ENCODE measurements around the gene CAB39L. TPM values are rescaled to one million over a fixed set of nuclear protein-coding genes. Genes with fewer than 3 reads are reported as not detected.

The CAB39L gene
- total and polyA plus RNA-seq, 2 experiments from 2014 or later: 3.3 to 4.4 TPM

DNA sequence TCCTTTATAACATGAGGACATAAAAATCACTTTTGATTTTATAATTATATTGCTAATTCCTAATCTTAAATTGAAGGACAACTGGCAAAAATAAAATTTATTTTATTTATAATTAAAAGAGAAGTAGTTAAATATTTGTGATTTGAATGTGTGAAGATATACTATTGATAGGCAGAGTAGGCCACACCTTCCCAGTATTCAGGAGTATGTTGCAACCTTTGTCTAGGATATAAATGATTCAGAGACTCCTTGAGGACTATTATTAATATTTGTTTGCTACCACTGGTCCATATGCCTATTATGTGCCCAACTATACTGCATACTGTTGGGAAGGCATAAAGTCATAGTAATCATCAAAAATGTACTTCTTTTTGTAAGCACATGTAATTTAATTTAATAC, 101.9 kb downstream of the CAB39L start:
- H3K9me2 ChIP-seq (ENCODE audit: insufficient read depth): no peaks in the 10 kb centered on the region
- DNase-seq (ENCODE audit: low spot score): no peak
- Mint-ChIP-seq H3K36me3 (ENCODE audit: low read depth) (no peaks in the 10 kb centered on the region), H3K27me3 (ENCODE audit: insufficient read depth, low read depth, poor library complexity) (no peaks in the 10 kb centered on the region), H3K9me3 (no peaks in the 10 kb centered on the region), H3K27ac (no peak overlapping the region), H3K4me1 (no peaks in the 10 kb centered on the region), H3K4me3 (no peak overlapping the region)
- no peaks in the 10 kb centered on the region for H3K27me3 ChIP-seq (ENCODE audit: insufficient read depth)
- H3K4me1 ChIP-seq (ENCODE audit: insufficient read depth): no peaks in the 10 kb centered on the region
- no peaks in the 10 kb centered on the region for H4K20me1 ChIP-seq (replicated peaks; ENCODE audit: insufficient read depth)
- H3K79me2 ChIP-seq (replicated peaks; ENCODE audit: insufficient read depth): no peaks in the 10 kb centered on the region
- H3F3A ChIP-seq (replicated peaks; ENCODE audit: low read depth): no peaks in the 10 kb centered on the region
- no peak overlapping the region for H2AFZ ChIP-seq
- TF ChIP-seq JUNB (IDR thresholded peaks at IDR 0.05; ENCODE audit: unreplicated experiment) (no peak), STAT1 (IDR thresholded peaks at IDR 0.05; ENCODE audit: unreplicated experiment) (no peak), NANOG (IDR thresholded peaks at IDR 0.05; ENCODE audit: borderline replicate concordance) (no peak), ZNF331 (CRISPR knock-in tag; IDR thresholded peaks at IDR 0.05; ENCODE audit: low read depth) (no peak), CREB1 (CRISPR knock-in tag; IDR thresholded peaks at IDR 0.05; ENCODE audit: low read depth) (no peak), EZH2 (IDR thresholded peaks at IDR 0.05; ENCODE audit: low read depth, unreplicated experiment) (no peak), EZH2phosphoT487 (IDR thresholded peaks at IDR 0.05; ENCODE audit: unreplicated experiment) (no peak), POLR2AphosphoS5 (IDR thresholded peaks at IDR 0.05; ENCODE audit: low read depth) (no peak), ZNF114 (CRISPR knock-in tag; IDR thresholded peaks at IDR 0.05) (no peak)
- TF ChIP-seq, protein P1, sequence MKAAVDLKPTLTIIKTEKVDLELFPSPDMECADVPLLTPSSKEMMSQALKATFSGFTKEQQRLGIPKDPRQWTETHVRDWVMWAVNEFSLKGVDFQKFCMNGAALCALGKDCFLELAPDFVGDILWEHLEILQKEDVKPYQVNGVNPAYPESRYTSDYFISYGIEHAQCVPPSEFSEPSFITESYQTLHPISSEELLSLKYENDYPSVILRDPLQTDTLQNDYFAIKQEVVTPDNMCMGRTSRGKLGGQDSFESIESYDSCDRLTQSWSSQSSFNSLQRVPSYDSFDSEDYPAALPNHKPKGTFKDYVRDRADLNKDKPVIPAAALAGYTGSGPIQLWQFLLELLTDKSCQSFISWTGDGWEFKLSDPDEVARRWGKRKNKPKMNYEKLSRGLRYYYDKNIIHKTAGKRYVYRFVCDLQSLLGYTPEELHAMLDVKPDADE (IDR thresholded peaks at IDR 0.05): no peak
- TF ChIP-seq, protein P2, sequence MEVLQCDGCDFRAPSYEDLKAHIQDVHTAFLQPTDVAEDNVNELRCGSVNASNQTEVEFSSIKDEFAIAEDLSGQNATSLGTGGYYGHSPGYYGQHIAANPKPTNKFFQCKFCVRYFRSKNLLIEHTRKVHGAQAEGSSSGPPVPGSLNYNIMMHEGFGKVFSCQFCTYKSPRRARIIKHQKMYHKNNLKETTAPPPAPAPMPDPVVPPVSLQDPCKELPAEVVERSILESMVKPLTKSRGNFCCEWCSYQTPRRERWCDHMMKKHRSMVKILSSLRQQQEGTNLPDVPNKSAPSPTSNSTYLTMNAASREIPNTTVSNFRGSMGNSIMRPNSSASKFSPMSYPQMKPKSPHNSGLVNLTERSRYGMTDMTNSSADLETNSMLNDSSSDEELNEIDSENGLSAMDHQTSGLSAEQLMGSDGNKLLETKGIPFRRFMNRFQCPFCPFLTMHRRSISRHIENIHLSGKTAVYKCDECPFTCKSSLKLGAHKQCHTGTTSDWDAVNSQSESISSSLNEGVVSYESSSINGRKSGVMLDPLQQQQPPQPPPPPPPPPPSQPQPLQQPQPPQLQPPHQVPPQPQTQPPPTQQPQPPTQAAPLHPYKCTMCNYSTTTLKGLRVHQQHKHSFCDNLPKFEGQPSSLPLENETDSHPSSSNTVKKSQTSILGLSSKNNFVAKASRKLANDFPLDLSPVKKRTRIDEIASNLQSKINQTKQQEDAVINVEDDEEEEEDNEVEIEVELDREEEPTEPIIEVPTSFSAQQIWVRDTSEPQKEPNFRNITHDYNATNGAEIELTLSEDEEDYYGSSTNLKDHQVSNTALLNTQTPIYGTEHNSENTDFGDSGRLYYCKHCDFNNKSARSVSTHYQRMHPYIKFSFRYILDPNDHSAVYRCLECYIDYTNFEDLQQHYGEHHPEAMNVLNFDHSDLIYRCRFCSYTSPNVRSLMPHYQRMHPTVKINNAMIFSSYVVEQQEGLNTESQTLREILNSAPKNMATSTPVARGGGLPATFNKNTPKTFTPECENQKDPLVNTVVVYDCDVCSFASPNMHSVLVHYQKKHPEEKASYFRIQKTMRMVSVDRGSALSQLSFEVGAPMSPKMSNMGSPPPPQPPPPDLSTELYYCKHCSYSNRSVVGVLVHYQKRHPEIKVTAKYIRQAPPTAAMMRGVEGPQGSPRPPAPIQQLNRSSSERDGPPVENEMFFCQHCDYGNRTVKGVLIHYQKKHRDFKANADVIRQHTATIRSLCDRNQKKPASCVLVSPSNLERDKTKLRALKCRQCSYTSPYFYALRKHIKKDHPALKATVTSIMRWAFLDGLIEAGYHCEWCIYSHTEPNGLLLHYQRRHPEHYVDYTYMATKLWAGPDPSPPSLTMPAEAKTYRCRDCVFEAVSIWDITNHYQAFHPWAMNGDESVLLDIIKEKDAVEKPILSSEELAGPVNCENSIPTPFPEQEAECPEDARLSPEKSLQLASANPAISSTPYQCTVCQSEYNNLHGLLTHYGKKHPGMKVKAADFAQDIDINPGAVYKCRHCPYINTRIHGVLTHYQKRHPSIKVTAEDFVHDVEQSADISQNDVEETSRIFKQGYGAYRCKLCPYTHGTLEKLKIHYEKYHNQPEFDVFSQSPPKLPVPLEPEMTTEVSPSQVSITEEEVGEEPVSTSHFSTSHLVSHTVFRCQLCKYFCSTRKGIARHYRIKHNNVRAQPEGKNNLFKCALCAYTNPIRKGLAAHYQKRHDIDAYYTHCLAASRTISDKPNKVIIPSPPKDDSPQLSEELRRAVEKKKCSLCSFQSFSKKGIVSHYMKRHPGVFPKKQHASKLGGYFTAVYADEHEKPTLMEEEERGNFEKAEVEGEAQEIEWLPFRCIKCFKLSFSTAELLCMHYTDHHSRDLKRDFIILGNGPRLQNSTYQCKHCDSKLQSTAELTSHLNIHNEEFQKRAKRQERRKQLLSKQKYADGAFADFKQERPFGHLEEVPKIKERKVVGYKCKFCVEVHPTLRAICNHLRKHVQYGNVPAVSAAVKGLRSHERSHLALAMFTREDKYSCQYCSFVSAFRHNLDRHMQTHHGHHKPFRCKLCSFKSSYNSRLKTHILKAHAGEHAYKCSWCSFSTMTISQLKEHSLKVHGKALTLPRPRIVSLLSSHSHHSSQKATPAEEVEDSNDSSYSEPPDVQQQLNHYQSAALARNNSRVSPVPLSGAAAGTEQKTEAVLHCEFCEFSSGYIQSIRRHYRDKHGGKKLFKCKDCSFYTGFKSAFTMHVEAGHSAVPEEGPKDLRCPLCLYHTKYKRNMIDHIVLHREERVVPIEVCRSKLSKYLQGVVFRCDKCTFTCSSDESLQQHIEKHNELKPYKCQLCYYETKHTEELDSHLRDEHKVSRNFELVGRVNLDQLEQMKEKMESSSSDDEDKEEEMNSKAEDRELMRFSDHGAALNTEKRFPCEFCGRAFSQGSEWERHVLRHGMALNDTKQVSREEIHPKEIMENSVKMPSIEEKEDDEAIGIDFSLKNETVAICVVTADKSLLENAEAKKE (CRISPR knock-in tag; IDR thresholded peaks at IDR 0.05): no peak
- TF ChIP-seq, protein P3, sequence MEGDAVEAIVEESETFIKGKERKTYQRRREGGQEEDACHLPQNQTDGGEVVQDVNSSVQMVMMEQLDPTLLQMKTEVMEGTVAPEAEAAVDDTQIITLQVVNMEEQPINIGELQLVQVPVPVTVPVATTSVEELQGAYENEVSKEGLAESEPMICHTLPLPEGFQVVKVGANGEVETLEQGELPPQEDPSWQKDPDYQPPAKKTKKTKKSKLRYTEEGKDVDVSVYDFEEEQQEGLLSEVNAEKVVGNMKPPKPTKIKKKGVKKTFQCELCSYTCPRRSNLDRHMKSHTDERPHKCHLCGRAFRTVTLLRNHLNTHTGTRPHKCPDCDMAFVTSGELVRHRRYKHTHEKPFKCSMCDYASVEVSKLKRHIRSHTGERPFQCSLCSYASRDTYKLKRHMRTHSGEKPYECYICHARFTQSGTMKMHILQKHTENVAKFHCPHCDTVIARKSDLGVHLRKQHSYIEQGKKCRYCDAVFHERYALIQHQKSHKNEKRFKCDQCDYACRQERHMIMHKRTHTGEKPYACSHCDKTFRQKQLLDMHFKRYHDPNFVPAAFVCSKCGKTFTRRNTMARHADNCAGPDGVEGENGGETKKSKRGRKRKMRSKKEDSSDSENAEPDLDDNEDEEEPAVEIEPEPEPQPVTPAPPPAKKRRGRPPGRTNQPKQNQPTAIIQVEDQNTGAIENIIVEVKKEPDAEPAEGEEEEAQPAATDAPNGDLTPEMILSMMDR (conservative IDR thresholded peaks at IDR 0.05; ENCODE audit: low read depth in 2 of 2): no peak
- TF ChIP-seq, protein P4, sequence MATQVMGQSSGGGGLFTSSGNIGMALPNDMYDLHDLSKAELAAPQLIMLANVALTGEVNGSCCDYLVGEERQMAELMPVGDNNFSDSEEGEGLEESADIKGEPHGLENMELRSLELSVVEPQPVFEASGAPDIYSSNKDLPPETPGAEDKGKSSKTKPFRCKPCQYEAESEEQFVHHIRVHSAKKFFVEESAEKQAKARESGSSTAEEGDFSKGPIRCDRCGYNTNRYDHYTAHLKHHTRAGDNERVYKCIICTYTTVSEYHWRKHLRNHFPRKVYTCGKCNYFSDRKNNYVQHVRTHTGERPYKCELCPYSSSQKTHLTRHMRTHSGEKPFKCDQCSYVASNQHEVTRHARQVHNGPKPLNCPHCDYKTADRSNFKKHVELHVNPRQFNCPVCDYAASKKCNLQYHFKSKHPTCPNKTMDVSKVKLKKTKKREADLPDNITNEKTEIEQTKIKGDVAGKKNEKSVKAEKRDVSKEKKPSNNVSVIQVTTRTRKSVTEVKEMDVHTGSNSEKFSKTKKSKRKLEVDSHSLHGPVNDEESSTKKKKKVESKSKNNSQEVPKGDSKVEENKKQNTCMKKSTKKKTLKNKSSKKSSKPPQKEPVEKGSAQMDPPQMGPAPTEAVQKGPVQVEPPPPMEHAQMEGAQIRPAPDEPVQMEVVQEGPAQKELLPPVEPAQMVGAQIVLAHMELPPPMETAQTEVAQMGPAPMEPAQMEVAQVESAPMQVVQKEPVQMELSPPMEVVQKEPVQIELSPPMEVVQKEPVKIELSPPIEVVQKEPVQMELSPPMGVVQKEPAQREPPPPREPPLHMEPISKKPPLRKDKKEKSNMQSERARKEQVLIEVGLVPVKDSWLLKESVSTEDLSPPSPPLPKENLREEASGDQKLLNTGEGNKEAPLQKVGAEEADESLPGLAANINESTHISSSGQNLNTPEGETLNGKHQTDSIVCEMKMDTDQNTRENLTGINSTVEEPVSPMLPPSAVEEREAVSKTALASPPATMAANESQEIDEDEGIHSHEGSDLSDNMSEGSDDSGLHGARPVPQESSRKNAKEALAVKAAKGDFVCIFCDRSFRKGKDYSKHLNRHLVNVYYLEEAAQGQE (IDR thresholded peaks at IDR 0.05; ENCODE audit: unreplicated experiment): no peak
- H3K4me2 ChIP-seq: no peak overlapping the region
- ATAC-seq: no peak
- no peaks in the 10 kb centered on the region for H3K36me3 ChIP-seq (ENCODE audit: insufficient read depth)
- no peak overlapping the region for H3K27ac ChIP-seq (ENCODE audit: low read depth)
- no peak overlapping the region for H3K4me3 ChIP-seq

Measured in GM23338 (cell line).